Neuron (in vitro differentiated cells): ENCODE results near the gene ADARB2.

Experiments
- H2AFZ ChIP-seq: one replicate; pipeline ENCODE4 v1.6.1; 2013; ENCODE audit warnings: low read depth, mild to moderate bottlenecking, inconsistent platforms, low read length, moderate library complexity
- H3K27me3 ChIP-seq: one replicate; pipeline ENCODE4 v1.6.1; 2013; ENCODE audit warnings: low read length; ENCODE audit not compliant: insufficient read depth
- H3K36me3 ChIP-seq: one replicate; pipeline ENCODE4 v1.6.1; 2013; ENCODE audit warnings: low read length; ENCODE audit not compliant: insufficient read depth
- H3K4me1 ChIP-seq: one replicate; pipeline ENCODE4 v1.6.1; 2013; ENCODE audit warnings: low read length; ENCODE audit not compliant: insufficient read depth
- H3K4me3 ChIP-seq: 2 replicates; pipeline ENCODE4 v1.5.1; 2013; ENCODE audit warnings: mild to moderate bottlenecking, low read length, moderate library complexity
- H3K9me3 ChIP-seq: one replicate; pipeline ENCODE4 v1.6.1; 2013; ENCODE audit warnings: low read length

Gene ADARB2

DNA sequence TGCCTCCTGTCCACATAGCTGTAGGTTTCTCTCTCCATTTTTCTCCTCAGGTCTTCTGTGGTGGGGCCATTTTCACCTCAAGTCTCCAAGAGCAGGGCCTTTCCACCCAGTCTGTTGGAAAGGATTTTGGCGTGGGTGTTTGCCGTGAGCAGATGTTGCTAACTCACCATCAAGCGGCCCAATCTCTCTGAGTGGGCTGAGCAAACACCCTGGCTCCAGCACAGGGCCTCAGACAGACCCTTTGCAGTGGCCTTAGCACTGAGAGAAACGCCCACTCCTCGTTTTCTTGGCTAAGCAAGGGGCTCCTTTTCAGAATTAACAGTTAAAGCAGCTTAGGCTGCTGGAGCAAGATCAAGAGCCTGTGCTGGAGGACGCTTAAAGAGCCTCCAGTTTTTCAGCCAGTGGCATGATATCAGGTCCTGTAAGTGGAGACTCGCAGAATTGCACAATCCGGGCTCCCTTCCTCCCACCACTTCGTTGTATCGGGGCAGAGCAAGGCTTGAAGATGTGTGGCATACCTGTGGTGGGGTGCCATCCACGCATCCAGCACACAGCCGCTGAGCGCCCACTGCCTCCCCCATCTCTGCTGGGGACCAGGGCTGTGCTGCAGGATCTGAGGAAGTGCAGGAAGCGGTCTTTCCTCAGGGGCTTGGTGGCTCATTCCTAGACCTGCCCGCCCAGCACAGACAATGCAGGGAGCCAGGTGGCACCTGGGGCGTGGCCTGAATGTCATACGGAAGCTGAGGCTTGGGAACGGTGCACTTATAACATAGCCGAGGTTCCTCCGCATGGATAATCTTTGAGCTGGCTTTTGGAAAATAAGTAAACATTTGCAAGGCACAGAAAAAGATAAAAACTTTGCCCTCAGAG, 142.7 kb downstream of the ADARB2 start:
- Histone ChIP-seq H3K27me3 (no peaks in the 10 kb centered on the region), H2AFZ (no peak overlapping the region), H3K36me3 (no peaks in the 10 kb centered on the region), H3K4me1 (no peaks in the 10 kb centered on the region), H3K9me3 (no peaks in the 10 kb centered on the region), H3K4me3 (no peak overlapping the region)

DNA sequence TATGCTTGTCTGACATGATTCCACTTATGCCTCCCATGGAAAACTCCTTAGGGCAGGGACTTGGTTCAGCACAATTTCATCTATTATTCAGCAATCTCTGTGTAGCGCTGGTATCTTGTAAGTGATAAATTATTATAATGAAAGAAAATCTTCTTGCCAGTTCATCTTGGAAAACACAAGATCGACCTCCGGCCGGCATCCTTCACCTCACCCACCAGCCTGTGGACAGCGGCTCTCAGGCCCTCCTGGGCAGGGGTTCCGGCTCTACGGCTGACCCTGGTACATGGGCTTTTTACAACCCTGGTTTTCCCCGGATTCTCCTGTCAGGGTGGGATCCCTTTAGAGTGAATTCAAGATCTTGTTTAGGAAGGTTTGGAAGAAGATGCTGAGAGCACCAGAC, 145.6 kb downstream of the ADARB2 start:
- no peaks in the 10 kb centered on the region for H3K9me3 ChIP-seq
- H3K36me3 ChIP-seq, result no peaks in the 10 kb centered on the region
- H3K4me3 ChIP-seq, result no peak overlapping the region
- H2AFZ ChIP-seq, result no peak overlapping the region
- peaks cover 2% of the 10 kb centered on the region for H3K27me3 ChIP-seq
- H3K4me1 ChIP-seq, result no peaks in the 10 kb centered on the region

DNA sequence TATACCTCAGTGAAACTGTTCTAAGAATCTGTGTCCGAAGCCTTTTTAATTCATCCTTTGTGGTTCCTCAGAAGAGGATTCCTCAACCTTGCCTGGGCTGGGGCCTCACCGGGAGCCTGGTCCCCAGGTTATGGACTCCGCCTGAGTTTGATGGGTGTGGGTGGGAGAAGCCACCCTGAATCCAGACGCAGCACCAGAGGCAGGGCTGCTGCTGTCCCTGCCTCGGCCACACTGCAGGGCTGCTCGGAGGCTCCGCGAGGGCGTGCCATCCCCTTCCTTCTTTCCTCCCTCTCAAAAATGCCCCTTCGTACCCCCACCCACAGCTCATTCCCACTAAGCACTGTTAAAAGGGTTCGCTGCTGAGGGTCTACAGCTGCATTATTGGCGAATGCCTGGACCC, 146.3 kb downstream of the ADARB2 start:
- H2AFZ ChIP-seq, result no peak overlapping the region

DNA sequence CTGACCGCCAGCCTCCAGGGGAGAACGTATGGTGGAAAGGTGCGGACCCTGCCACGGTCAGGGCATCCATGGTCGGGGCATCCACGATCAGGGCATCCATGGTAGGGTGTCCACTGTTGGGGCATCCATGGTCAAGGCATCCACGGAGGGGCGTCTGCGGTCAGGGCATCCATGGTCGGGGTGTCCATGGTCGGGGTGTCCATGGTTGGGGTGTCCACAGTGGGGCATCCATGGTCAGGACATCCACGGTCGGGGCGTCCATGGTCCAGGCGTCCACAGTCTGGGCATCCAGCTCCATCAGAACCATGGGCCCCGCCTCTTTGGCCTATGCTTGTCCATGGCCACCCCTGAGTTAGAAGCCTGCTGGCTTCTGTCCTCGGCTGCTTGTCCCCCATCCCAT, 148.1 kb downstream of the ADARB2 start:
- no peak overlapping the region for H3K4me3 ChIP-seq
- no peaks in the 10 kb centered on the region for H3K4me1 ChIP-seq
- H3K9me3 ChIP-seq, result no peaks in the 10 kb centered on the region
- no peaks in the 10 kb centered on the region for H3K36me3 ChIP-seq
- H2AFZ ChIP-seq, result no peak overlapping the region
- peaks cover 2% of the 10 kb centered on the region for H3K27me3 ChIP-seq

More for the DNA sequence above, 146.3 kb downstream of the ADARB2 start:
- Histone ChIP-seq H3K4me1 (no peaks in the 10 kb centered on the region), H3K36me3 (no peaks in the 10 kb centered on the region), H3K27me3 (peaks cover 2% of the 10 kb centered on the region), H3K9me3 (no peaks in the 10 kb centered on the region), H3K4me3 (no peak overlapping the region)

DNA sequence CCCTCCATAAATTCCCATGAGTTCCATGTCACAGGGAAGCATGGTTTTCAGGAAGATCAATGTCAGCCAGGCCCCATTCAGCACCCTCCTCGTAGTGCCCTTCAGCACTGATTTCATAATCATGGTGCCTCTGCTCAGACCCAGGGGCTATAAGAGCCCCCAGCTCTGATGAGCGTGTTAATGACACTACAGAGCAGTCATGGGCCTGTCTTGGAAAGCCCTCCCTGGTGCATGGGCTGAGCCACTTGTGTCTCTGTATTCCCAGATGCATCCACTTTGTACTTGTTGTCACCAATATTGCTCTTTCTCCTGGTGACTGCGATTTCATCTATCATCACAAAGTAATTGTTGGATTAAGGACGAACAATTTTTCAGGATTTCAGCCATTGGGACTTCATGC, 154.6 kb downstream of the ADARB2 start:
- H3K4me3 ChIP-seq, result no peak overlapping the region

DNA sequence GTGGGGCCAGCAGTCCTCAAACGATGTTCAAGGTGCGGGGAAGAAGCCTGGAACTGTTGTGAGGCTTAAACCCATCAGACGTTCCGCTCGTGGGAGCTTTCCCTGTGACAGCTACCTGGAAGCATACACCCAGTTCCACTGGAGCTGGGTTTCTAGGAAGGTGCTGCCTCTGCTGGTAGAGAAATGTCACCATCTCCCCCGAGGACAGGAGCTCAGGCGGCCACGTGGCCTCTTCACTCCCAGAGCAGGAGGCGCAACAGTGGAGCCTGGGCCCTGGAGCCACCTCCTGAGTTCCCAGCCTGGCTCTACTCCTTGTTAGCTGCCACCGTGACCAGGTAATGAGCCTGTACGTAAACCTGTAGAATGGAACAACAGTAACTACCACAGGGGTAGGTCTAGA, 156.1 kb downstream of the ADARB2 start:
- Histone ChIP-seq H3K4me1 (no peaks in the 10 kb centered on the region), H3K4me3 (no peak overlapping the region), H3K36me3 (no peaks in the 10 kb centered on the region), H3K27me3 (no peaks in the 10 kb centered on the region), H3K9me3 (no peaks in the 10 kb centered on the region), H2AFZ (no peak overlapping the region)

More for the DNA sequence above, 154.6 kb downstream of the ADARB2 start:
- H3K36me3 ChIP-seq, result no peaks in the 10 kb centered on the region
- no peaks in the 10 kb centered on the region for H3K4me1 ChIP-seq
- no peak overlapping the region for H2AFZ ChIP-seq
- H3K9me3 ChIP-seq, result no peaks in the 10 kb centered on the region
- no peaks in the 10 kb centered on the region for H3K27me3 ChIP-seq

DNA sequence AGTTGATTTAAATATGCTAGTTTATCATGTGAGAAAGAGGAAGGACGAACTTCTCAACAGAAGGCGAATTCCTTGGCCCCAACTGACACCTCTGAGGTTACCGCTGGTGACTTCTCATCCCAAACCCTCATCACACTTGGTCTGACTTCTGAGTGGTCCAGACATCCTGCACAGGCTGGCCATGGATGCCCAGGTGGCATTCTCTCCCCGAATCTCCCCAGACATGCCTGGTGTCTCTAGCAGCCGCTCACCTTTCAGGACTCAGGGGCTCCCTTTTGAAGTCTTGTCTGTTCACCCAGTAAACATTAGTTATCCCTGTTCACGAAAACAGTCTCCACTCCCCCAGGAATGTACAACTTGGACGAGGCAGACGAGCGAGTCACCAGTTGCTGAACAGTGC, 157.7 kb downstream of the ADARB2 start:
- Histone ChIP-seq H3K27me3 (no peaks in the 10 kb centered on the region), H3K4me1 (no peaks in the 10 kb centered on the region), H3K36me3 (no peaks in the 10 kb centered on the region)

DNA sequence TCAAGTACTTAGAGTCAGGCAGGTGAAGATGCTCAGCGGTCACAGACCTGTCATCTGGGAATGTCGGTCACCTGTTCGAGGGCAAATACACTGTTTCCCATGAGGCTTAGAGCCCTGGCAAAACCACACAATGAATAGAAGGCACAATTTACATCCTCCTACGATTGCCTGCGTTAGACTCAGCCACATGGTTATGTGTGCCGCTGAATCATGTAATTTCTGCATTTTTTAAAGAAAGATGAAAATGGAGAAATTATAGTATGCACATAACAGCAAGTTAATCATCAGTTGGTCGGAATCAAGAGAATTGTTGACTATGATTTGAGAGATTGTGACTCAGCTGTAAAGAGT, 158.2 kb downstream of the ADARB2 start:
- Histone ChIP-seq H3K4me3 (no peak overlapping the region), H3K36me3 (no peaks in the 10 kb centered on the region), H3K4me1 (no peaks in the 10 kb centered on the region), H3K9me3 (no peaks in the 10 kb centered on the region), H2AFZ (no peak overlapping the region), H3K27me3 (no peaks in the 10 kb centered on the region)

More for the DNA sequence above, 157.7 kb downstream of the ADARB2 start:
- Histone ChIP-seq H2AFZ (no peak overlapping the region), H3K4me3 (no peak overlapping the region), H3K9me3 (no peaks in the 10 kb centered on the region)

DNA sequence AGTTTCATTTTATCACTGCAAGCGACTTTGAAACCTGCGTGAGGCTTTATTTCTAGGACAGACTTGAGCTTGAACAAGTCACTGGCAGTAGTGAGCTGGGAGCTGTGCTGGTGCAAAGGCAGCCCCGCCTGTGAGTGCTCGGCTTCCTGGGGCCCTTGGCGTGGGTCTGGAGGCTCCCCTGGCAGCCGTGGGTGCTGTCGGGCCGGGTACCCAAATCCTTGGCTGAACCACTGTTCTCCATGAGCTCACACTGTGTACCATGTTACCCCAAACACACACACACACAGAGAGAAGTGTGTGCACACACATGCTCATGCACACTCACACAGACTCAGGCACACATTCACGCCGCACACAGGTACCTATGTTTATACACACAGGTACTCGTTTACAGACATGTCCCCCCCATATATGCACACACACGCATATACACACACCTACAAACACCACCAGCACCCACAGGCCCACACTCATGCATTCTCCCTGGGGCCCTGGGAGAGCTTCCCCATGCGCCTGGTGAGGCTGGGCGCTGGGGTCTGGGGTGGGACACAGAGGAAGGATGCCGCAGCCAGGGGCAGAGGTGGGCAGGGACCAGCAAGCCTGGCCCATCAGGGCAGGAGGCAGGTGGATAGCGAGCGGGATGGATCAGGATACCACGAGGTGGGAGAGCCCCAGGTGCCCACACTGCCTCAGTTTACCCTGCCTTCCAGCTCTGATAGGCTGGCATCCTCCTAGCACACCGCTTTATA, 158.8 kb downstream of the ADARB2 start:
- Histone ChIP-seq H3K27me3 (no peaks in the 10 kb centered on the region), H3K36me3 (no peaks in the 10 kb centered on the region), H3K9me3 (no peaks in the 10 kb centered on the region), H3K4me1 (no peaks in the 10 kb centered on the region), H3K4me3 (no peak overlapping the region), H2AFZ (no peak overlapping the region)

DNA sequence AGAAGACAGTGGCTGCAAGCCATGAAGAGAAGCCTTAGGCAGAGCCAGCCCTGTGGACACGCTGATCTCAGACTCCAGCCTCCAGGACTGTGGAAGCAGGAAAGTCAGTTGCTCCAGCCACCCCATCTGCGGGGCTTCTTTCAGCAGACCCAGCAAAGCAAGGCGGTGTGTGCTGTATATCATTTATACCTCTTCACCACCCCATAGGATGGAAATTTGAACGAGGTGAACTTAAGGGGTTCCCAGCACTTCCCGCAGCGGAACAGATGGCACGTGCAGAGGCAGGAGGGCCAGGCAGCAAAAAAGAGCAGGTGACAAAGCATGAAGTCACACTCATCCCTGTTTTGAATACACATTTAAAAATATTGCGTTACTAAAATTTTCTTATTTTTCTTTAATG, 159.4 kb downstream of the ADARB2 start:
- Histone ChIP-seq H3K27me3 (no peaks in the 10 kb centered on the region), H3K36me3 (no peaks in the 10 kb centered on the region), H3K9me3 (no peaks in the 10 kb centered on the region), H3K4me3 (no peak overlapping the region), H3K4me1 (no peaks in the 10 kb centered on the region), H2AFZ (no peak overlapping the region)

DNA sequence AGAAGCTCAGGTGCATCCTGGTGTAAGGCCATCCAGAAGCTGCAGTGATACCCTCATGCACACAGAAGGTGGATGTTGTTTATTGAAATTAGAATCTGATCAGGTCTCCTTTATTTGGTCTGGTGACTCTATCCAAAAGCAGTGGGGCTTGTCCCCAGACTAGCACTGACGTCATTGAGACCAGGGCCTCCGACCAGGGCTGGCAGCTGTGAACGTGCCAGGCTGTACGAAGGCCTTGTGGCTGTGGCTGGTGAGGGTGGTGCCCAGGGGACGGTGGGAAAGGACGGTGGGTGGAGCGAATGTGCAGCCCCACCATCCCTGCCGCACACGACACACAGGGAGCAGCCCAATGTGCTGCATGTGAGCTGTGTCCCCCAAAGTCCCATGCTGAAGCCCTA, 160.0 kb downstream of the ADARB2 start:
- Histone ChIP-seq H3K9me3 (no peaks in the 10 kb centered on the region), H3K4me3 (no peak overlapping the region), H3K36me3 (no peaks in the 10 kb centered on the region), H3K27me3 (no peaks in the 10 kb centered on the region), H3K4me1 (no peaks in the 10 kb centered on the region), H2AFZ (no peak overlapping the region)

DNA sequence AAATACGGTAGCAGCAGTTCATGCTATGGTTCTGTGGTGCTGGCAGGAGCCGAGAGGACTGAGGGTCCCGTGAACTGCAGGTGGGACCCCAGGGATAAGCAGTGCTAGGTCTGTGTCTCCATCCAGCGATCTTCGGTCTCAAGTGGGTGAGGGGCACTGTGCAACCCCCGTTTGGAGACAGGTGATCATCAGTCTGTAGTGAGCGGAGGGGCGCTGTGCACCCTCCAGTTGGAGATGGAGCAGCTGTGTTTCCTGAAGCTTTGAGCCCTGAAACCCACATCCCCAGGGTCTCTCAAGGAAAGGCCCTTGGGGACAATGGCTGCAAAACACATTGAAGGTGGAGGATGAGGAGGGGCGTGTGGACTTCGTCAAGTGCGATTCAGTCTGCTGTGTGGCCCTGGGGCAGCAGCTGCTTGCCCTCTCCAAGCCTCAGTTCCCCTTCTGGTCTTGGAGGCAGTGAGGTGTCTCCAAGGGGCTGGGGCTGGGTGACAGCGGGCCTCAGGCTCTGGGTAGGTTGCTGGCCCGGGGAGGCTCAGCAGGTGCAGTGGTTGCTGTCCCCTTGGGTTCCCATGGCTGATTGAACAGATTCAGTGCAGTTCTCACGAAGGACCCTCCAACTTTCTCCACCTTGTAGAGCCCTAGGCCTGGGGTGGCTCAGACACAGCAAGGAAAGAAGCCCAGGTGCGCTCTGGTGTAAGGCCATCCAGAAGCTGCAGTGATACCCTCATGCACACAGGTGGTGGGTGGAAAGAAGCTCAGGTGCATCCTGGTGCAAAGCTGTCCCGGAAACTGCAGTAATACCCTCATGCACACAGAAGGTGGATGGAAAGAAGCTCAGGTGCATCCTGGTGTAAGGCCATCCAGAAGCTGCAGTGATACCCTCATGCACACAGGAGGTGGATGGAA, 160.6 kb downstream of the ADARB2 start:
- Histone ChIP-seq H3K27me3 (no peaks in the 10 kb centered on the region), H3K4me3 (no peak overlapping the region), H2AFZ (no peak overlapping the region), H3K9me3 (no peaks in the 10 kb centered on the region), H3K36me3 (no peaks in the 10 kb centered on the region), H3K4me1 (no peaks in the 10 kb centered on the region)
